ENCODE measurements around the gene LSAMP.

DNA sequence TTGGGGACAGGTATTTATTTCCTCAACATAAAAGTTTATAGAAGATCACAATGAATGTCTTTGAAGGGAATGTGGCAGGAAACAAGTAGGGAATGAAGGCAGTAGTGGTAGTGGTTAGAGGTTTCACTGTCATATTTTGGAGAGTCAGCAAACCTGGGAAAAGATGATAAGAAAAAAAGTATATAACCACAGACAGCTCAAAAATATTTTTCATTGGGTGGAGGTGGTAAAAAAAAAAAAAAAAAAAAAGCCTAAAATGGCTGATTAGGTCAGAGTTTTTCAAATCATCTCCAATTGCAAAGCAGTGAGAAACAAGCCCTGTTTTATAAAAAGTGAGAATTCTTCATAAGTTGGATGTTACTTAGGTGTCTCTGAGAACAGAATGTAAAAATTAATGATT lies 400.0 kb downstream of the LSAMP start:
- TF ChIP-seq, protein P1, sequence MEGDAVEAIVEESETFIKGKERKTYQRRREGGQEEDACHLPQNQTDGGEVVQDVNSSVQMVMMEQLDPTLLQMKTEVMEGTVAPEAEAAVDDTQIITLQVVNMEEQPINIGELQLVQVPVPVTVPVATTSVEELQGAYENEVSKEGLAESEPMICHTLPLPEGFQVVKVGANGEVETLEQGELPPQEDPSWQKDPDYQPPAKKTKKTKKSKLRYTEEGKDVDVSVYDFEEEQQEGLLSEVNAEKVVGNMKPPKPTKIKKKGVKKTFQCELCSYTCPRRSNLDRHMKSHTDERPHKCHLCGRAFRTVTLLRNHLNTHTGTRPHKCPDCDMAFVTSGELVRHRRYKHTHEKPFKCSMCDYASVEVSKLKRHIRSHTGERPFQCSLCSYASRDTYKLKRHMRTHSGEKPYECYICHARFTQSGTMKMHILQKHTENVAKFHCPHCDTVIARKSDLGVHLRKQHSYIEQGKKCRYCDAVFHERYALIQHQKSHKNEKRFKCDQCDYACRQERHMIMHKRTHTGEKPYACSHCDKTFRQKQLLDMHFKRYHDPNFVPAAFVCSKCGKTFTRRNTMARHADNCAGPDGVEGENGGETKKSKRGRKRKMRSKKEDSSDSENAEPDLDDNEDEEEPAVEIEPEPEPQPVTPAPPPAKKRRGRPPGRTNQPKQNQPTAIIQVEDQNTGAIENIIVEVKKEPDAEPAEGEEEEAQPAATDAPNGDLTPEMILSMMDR (IDR thresholded peaks at IDR 0.05), result no peak
- TF ChIP-seq POLR2A (IDR thresholded peaks at IDR 0.05), result no peak

Measured in esophagus squamous epithelium (tissue), 4 donors.